AG08395 (cell line): Measurements from ENCODE around the gene MARCHF10.
A peak's percentile ranks its signal among the peaks of the same experiment; 100 is the strongest.

Experiments used
- DNase-seq: peaks from one replicate; pipeline ENCODE4 v3.0.0; 2012; ENCODE audit warnings: mixed read lengths, low spot score

Gene MARCHF10

DNA sequence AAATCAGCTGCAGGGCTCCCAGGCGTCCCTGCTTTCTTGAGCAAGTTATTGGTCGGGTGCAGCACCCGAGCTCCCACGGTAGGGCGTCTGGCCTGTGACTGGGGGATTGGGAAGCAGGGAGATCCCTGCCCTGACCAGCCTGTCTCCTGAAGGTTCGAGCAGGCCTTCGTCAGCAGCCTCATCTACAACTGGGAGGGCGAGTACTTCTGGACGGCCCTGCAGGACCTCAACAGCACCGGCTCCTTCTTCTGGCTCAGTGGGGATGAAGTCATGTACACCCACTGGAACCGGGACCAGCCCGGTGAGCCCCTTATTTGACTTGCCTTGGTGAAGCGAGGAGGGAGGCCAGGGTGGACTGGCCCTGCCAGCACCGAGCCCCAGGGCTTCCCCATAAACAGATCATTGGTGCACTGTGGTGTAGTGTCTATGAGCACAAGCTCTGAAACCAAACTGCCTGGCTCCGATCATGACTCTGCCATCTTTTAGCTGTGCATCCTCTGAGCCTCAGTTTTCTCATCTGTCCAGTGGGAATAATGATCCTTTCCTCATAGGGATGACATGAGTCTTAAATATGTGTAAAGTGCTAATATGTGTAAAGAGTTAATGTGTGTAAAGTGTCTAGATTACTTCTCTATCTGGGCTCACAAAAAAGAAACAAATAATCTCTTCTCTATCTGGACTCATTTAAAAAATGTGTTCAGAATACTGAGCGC lies 131.7 kb downstream of the MARCHF10 start:
- DNase-seq, result no peak

DNA sequence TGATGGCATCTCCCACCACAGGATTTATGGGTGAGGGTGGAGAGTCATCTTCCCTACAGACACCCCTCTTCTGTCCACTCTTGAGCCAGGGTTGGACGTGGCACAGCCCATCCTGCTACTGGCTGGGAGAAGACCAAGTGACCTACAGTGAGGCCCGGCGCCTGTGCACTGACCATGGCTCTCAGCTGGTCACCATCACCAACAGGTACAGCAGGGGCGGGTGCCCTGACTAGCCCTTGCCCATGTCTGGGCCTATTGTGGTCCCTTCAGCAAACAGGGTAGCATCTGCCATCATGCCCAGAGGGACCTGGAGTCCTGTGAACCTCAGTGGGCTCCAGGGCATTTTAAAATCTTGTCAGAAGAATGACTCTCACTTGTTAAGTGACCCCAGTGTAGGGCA lies 132.4 kb downstream of the MARCHF10 start:
- DNase-seq, result no peak

- peak; percentile 35 for DNase-seq
Measured at GRCh38 chr17:62675260-62675659, 132.9 kb downstream of the MARCHF10 start.

- no peak for DNase-seq
Measured at GRCh38 chr17:62674841-62675240, 133.3 kb downstream of the MARCHF10 start.

- DNase-seq, result no peak
Measured at GRCh38 chr17:62674363-62674739, 133.8 kb downstream of the MARCHF10 start.

GRCh38 chr17:62673614-62674362 lies 134.3 kb downstream of the MARCHF10 start:
- no peak for DNase-seq

- DNase-seq, result no peak
Measured at GRCh38 chr17:62672957-62673356, 135.2 kb downstream of the MARCHF10 start.

GRCh38 chr17:62671553-62671952 lies 136.6 kb downstream of the MARCHF10 start:
- no peak for DNase-seq

DNA sequence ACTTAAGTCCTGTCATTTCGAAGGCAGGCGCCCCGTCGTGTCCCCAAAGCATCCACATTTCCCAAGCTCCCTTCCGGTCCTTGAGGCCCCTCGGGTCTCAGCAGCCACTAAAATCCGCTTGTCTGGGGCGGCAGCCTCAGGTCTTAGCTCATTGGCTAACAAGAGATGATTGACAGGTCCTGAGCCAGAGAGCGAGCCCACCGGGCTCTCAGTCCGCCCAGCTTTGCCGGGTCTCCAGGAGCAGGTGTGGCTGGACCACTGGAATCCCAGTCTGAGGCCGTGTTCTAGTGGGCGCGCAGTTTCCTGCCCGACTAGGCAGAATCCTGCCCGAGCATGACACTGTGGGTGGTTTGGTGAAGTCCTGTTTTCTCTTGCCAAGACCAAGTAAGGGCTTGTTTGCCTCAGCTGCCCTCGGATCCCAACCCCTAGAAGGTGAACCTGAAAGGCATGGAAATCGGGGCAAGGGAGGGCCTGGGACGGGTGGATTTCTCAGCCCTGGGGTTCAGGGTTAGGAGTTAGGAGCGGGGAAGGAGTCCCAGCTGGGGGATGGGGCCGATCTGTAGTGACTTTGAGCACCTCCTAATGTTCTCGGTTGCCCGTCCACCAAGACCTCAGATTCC lies 137.8 kb downstream of the MARCHF10 start:
- DNase-seq, result no peak

DNA sequence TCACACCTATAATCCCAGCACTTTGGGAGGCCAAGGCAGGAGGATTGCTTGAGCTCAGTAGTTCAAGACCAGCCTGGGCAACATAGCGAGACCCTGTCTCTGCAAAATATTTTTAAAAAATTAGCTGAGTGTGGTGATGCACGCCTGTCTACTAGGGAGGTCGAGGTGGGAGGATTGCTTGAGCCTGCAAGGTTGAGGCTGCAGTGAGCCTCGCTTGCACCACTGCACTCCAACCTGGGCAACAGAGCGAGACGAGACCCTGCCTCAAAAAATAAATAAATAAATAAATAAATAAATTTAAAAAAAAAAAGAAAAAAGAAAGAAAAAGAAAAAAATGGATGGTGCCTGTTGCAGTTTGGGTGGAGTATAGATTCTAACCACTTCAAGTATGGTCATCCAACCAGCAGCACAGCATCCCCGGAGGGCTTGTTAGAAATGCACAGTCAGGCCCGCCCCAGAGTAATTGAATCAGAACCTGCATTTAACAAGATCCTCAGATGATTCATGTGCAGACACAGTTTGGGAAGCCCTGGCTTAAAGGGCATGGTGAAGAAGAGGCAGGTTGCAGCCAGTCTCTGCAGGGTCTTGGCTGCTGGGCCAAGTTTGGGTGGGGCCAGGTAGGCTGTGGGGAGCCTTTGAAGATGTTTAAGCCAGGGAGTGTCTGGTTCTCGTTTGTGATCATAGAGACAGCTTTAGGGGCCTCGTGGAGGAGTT lies 139.9 kb downstream of the MARCHF10 start:
- DNase-seq, result no peak

- DNase-seq, result no peak
Measured at GRCh38 chr17:62666801-62667591, 141.1 kb downstream of the MARCHF10 start.

DNA sequence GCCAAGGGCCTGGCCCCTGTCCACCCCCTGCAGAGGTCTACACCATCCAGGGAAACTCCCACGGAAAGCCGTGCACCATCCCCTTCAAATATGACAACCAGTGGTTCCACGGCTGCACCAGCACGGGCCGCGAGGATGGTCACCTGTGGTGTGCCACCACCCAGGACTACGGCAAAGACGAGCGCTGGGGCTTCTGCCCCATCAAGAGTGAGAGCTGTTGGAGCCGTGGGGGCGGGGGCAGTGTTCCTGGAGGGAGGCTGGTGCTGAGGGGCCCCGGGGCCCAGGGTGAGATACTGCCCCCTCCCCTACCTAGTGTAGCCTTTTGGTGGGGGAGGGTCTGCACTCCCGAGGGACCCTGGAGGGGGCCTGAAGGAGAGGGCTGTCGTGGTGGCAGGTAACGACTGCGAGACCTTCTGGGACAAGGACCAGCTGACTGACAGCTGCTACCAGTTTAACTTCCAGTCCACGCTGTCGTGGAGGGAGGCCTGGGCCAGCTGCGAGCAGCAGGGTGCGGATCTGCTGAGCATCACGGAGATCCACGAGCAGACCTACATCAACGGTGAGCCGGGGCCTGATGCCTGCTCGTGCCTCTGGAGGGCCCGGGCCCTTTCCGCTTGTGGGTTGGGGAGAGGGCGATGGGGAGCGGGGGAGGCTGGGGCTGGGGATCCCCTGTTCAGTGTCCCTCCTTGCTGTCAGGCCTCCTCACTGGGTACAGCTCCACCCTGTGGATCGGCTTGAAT lies 141.9 kb downstream of the MARCHF10 start:
- no peak for DNase-seq

- DNase-seq, result no peak
Measured at GRCh38 chr17:62665599-62665998, 142.5 kb downstream of the MARCHF10 start.

DNA sequence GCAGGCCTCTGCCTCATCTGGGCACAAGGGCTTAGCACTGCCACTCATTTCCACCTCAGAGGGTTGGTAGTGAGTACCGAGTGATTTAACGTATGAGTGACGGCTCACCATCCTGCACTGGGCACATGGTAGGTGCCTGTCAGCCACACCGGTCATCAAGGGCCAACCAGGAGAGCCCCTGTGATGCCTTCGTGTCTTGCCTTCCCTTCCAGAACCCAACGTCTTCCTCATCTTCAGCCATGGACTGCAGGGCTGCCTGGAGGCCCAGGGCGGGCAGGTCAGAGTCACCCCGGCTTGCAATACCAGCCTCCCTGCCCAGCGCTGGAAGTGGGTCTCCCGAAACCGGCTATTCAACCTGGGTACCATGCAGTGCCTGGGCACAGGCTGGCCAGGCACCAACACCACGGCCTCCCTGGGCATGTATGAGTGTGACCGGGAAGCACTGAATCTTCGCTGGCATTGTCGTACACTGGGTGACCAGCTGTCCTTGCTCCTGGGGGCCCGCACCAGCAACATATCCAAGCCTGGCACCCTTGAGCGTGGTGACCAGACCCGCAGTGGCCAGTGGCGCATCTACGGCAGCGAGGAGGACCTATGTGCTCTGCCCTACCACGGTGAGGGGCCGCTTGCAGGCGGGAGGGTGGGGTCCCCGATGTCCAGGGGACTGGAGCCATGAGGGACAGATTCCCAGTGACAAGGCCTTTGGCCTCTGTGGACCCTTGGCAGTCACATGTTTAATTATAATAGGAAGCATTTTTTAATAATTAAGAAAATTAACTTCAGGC lies 143.6 kb downstream of the MARCHF10 start:
- no peak for DNase-seq

- no peak for DNase-seq
Measured at GRCh38 chr17:62663304-62663703, 144.8 kb downstream of the MARCHF10 start.

DNA sequence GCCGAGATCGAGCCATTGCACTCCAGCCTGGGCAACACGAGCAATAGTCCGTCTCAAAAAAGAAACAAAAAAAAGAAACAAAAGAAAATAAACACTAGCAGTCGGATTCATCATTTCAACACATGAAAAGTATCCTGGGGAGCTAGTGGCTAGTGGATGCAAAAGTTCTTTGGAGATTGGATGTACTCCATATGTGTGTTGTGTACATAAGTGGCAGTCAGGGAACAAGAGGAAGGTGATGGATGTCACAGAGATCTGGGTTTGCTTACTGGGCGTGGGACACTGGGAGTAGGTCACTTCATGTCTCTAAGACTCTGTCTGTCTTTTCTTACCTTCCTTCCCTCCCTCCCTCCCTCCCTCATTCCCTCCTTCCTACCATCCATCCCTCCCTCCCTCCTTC lies 145.3 kb downstream of the MARCHF10 start:
- DNase-seq, result no peak

- DNase-seq, result no peak
Measured at GRCh38 chr17:62661337-62661736, 146.8 kb downstream of the MARCHF10 start.

DNA sequence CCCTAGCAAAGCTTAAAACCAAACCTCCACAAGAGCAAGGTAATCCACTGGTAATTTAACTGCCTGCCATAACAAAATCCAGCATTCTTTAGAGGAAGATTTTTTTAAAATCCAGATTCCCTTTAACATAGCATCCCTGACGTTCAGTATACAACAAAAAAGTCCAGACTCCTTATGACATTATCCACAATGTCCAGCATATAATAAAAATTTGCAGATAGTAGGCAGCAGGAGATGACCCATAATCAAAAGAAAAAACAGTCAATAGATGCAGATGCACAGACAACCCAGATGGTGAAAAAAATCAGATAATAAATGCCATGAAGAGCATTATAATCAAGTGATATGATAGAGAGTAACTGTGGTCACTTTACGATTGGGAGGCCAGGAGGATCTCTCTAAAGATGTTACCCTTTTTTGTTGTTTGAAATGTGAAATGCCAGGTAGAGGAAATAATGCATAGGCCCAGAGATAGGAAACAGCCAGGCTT lies 147.4 kb downstream of the MARCHF10 start:
- no peak for DNase-seq

GRCh38 chr17:62658136-62658920 lies 149.8 kb downstream of the MARCHF10 start:
- no peak for DNase-seq
